Glomerular visceral epithelial cell (primary cell): Measurements from ENCODE around the gene RPN1.

Source experiments
- DNase-seq: peaks from one replicate; pipeline ENCODE4 v3.0.0-alpha.2; 2016; ENCODE audit errors: extremely low spot score

The RPN1 gene

GRCh38 chr3:128648940-128649663, 1.5 kb downstream of the RPN1 start:
- DNase-seq: no peak

GRCh38 chr3:128648402-128648801, 2.2 kb downstream of the RPN1 start:
- no peak for DNase-seq

GRCh38 chr3:128647307-128647706, 3.3 kb downstream of the RPN1 start:
- DNase-seq: no peak

GRCh38 chr3:128634075-128634611, 16.5 kb downstream of the RPN1 start:
- no peak for DNase-seq

- no peak for DNase-seq
Measured at GRCh38 chr3:128632301-128632700, 18.3 kb downstream of the RPN1 start.

- no peak for DNase-seq
Measured at GRCh38 chr3:128629936-128630335, 20.7 kb downstream of the RPN1 start.

GRCh38 chr3:128625409-128625945, 25.1 kb downstream of the RPN1 start:
- no peak for DNase-seq

GRCh38 chr3:128624526-128625138, 26.0 kb downstream of the RPN1 start:
- DNase-seq: no peak

- no peak for DNase-seq
Measured at GRCh38 chr3:128623762-128624176, 26.8 kb downstream of the RPN1 start.

GRCh38 chr3:128621931-128622330, 28.7 kb downstream of the RPN1 start:
- DNase-seq: no peak

- no peak for DNase-seq
Measured at GRCh38 chr3:128621234-128621633, 29.4 kb downstream of the RPN1 start.

- no peak for DNase-seq
Measured at GRCh38 chr3:128620268-128620691, 30.3 kb downstream of the RPN1 start.

- peak; percentile 22 for DNase-seq
Measured at GRCh38 chr3:128619146-128619890, 31.3 kb downstream of the RPN1 start.

GRCh38 chr3:128618398-128618726, 32.3 kb downstream of the RPN1 start:
- DNase-seq: no peak

GRCh38 chr3:128617557-128618397, 32.8 kb downstream of the RPN1 start:
- peak; percentile 95 for DNase-seq

GRCh38 chr3:128617270-128617556, 33.4 kb downstream of the RPN1 start:
- DNase-seq: no peak

- no peak for DNase-seq
Measured at GRCh38 chr3:128616516-128617269, 33.9 kb downstream of the RPN1 start.

GRCh38 chr3:128614076-128614475, 36.5 kb downstream of the RPN1 start:
- no peak for DNase-seq

GRCh38 chr3:128613083-128613829, 37.4 kb downstream of the RPN1 start:
- no peak for DNase-seq

- DNase-seq: no peak
Measured at GRCh38 chr3:128610451-128611070, 40.1 kb downstream of the RPN1 start.
